Activated CD4-positive, alpha-beta T cell treated with anti-CD3 and anti-CD28 coated beads, Interleukin-2, amount 50 U/mL, for 4 hours (primary cell): ENCODE results near the gene DIAPH1.

Source experiments
- DNase-seq, 2 experiments: peaks; one replicate each; pipeline ENCODE4 v3.0.0-alpha.2; 2020

The DIAPH1 gene

GRCh38 chr5:141517880-141518617 is 100.8 kb downstream of the DIAPH1 start:
- no peak for DNase-seq

- DNase-seq = no peak
These were observed 101.5 kb downstream of the DIAPH1 start for GRCh38 chr5:141517312-141517711.

- no peak for DNase-seq
These were observed 102.2 kb downstream of the DIAPH1 start for GRCh38 chr5:141516672-141517025.

GRCh38 chr5:141515946-141516671 is 102.7 kb downstream of the DIAPH1 start:
- DNase-seq = no peak

GRCh38 chr5:141515141-141515540 is 103.7 kb downstream of the DIAPH1 start:
- no peak for DNase-seq

- DNase-seq = no peak
These were observed 104.3 kb downstream of the DIAPH1 start for GRCh38 chr5:141514330-141515133.

- DNase-seq = peak; percentile 64 to 75
These were observed 105.0 kb downstream of the DIAPH1 start for GRCh38 chr5:141513627-141514329.

GRCh38 chr5:141512911-141513626 is 105.7 kb downstream of the DIAPH1 start:
- peak; percentile 19 to 23 for DNase-seq

- DNase-seq = peak; percentile 83 to 84
These were observed 106.3 kb downstream of the DIAPH1 start for GRCh38 chr5:141512390-141512910.

- no peak for DNase-seq
These were observed 107.0 kb downstream of the DIAPH1 start for GRCh38 chr5:141511771-141512325.

GRCh38 chr5:141510850-141511601 is 107.8 kb downstream of the DIAPH1 start:
- DNase-seq = no peak

- DNase-seq = no peak
These were observed 108.6 kb downstream of the DIAPH1 start for GRCh38 chr5:141510160-141510559.

GRCh38 chr5:141508798-141509611 is 109.8 kb downstream of the DIAPH1 start:
- no peak for DNase-seq

- no peak for DNase-seq
These were observed 110.4 kb downstream of the DIAPH1 start for GRCh38 chr5:141508440-141508797.

- DNase-seq = no peak
These were observed 111.3 kb downstream of the DIAPH1 start for GRCh38 chr5:141507387-141508091.

- DNase-seq = no peak
These were observed 112.2 kb downstream of the DIAPH1 start for GRCh38 chr5:141506381-141507155.

- no peak for DNase-seq
These were observed 114.6 kb downstream of the DIAPH1 start for GRCh38 chr5:141504216-141504615.

- no peak for DNase-seq
These were observed 115.1 kb downstream of the DIAPH1 start for GRCh38 chr5:141503681-141504080.

- no peak for DNase-seq
These were observed 117.0 kb downstream of the DIAPH1 start for GRCh38 chr5:141501761-141502160.
